ENCODE results near the gene ZNF254.
"Not testable (repeated sequence)": the region's sequence is repeated elsewhere in the genome, so short reads cannot be mapped to it uniquely, and the experiment has no call there.

The ZNF254 gene

DNA sequence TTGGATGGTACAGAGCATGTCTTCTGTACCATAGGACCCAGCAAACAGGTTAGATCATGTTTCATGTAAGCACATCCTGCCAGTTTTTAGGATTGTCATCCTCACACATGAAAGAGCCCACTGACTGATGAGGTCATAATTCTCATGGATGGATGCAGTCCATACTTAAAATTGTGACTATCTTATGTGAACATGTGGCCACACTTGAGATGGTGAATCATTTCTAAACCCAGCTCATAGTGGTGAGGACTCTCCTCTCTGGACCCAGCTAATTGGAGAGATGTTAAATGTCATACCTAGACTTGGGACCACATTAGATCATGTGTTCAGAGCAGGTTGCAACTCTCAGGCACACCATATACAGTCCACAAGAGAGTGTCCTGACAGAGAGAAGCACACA is 24.8 kb upstream of the ZNF254 start:
- no peaks in the 10 kb centered on the region for H3K27me3 Mint-ChIP-seq
- no peaks in the 10 kb centered on the region for H3K9me3 Mint-ChIP-seq (ENCODE audit: low read depth)
- no peak overlapping the region for H3K4me3 Mint-ChIP-seq
- peak overlapping the region; percentile 9 for H3K27ac Mint-ChIP-seq
- peaks cover 15% of the 10 kb centered on the region for H3K36me3 Mint-ChIP-seq
- H3K4me1 Mint-ChIP-seq (ENCODE audit: low read depth): no peaks in the 10 kb centered on the region

DNA sequence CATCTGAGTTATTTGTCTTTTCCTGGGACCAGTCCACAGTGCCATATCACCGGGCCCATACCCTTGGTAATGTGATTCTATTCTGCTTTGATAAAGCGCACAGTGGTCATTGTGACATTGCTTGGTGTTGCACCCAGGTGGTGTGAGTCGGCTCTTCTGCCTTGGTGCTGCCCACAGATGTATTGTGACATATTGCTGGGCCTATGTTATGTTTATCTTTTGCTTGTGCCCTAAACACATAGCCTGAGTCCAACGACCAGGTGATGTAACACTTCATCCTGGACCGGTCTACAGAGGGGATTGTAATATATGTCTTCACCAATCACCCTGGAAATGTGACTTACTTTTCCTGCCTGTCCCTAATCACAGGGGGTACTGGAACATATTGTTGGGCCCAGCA is 23.7 kb upstream of the ZNF254 start:
- H3K4me3 Mint-ChIP-seq: no peak overlapping the region
- no peaks in the 10 kb centered on the region for H3K9me3 Mint-ChIP-seq (ENCODE audit: low read depth)
- peaks cover 15% of the 10 kb centered on the region for H3K36me3 Mint-ChIP-seq
- no peaks in the 10 kb centered on the region for H3K27me3 Mint-ChIP-seq
- H3K4me1 Mint-ChIP-seq (ENCODE audit: low read depth): no peaks in the 10 kb centered on the region
- H3K27ac Mint-ChIP-seq: no peak overlapping the region

DNA sequence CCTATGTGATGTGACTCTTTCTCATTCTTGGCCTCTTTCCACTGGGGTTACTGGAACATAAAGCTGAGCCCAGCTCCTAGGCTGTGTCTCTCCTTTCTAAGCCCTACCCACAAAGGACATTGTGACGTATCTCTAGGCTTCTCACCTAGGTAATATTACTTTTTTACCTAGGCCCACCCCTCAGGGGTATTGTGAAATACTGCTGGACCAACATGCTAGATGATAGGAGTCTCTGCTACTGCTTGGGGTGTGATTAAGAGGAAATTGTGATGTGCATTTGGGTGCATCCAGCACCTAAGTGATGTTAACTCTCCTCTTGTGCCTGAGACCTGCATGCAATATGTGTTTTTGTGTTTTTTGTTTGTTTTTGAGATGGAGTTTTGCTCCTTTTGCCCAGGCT is 22.8 kb upstream of the ZNF254 start:
- Mint-ChIP-seq H3K4me1 (ENCODE audit: low read depth) (no peaks in the 10 kb centered on the region), H3K9me3 (ENCODE audit: low read depth) (no peaks in the 10 kb centered on the region), H3K27me3 (no peaks in the 10 kb centered on the region), H3K4me3 (no peak overlapping the region), H3K27ac (no peak overlapping the region), H3K36me3 (peaks cover 16% of the 10 kb centered on the region)

GRCh38 chr19:24065243-24065642 is 21.7 kb upstream of the ZNF254 start:
- peaks cover 20% of the 10 kb centered on the region for H3K36me3 Mint-ChIP-seq

DNA sequence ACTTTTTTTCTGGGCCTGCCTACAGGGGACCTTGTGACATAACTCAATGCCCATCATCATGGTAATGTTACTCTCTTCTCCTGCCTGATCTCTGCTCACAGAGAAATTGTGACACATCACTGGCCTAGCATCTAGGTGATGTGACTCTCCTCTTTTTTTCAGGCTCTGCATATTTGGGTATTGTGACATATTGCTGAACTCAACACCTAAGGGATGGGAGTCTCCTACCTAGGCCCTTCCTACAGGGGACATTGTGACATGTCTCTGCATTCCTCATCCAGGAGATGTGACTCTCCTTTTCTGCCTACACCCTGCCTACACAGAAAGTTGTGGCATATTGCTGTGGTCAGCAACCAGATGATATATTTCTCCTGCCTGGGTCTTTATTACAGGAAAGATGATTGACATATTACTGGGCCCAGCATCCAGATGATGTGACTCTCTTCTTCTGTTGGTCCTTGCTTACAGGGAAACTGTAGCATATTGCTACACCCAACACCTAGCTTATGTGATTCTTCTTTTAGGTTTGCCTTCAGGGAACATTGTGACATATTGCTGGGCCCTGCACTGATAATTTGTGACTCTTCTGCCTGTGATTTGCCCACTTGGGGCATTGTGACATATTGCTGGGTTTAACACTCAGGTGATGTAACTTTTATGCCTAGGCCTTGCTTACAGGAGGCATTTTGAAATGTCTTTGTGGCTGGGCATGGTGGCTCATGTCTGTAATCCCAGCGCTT is 21.0 kb upstream of the ZNF254 start:
- H3K27me3 Mint-ChIP-seq: no peaks in the 10 kb centered on the region
- H3K4me1 Mint-ChIP-seq (ENCODE audit: low read depth): no peaks in the 10 kb centered on the region
- H3K27ac Mint-ChIP-seq: no peak overlapping the region
- no peaks in the 10 kb centered on the region for H3K9me3 Mint-ChIP-seq (ENCODE audit: low read depth)
- H3K4me3 Mint-ChIP-seq: no peak overlapping the region
- peaks cover 20% of the 10 kb centered on the region for H3K36me3 Mint-ChIP-seq

More at GRCh38 chr19:24065243-24065642, 21.7 kb upstream of the ZNF254 start:
- Mint-ChIP-seq H3K9me3 (ENCODE audit: low read depth) (no peaks in the 10 kb centered on the region), H3K27ac (no peak overlapping the region), H3K27me3 (no peaks in the 10 kb centered on the region), H3K4me1 (ENCODE audit: low read depth) (no peaks in the 10 kb centered on the region), H3K4me3 (no peak overlapping the region)

GRCh38 chr19:24069905-24070657 is 16.9 kb upstream of the ZNF254 start:
- no peaks in the 10 kb centered on the region for H3K27me3 Mint-ChIP-seq
- peaks cover 41% of the 10 kb centered on the region for H3K36me3 Mint-ChIP-seq
- no peak overlapping the region for H3K27ac Mint-ChIP-seq
- peaks cover 1% of the 10 kb centered on the region for H3K4me1 Mint-ChIP-seq (ENCODE audit: low read depth)
- H3K9me3 Mint-ChIP-seq (ENCODE audit: low read depth): no peaks in the 10 kb centered on the region
- H3K4me3 Mint-ChIP-seq: no peak overlapping the region

DNA sequence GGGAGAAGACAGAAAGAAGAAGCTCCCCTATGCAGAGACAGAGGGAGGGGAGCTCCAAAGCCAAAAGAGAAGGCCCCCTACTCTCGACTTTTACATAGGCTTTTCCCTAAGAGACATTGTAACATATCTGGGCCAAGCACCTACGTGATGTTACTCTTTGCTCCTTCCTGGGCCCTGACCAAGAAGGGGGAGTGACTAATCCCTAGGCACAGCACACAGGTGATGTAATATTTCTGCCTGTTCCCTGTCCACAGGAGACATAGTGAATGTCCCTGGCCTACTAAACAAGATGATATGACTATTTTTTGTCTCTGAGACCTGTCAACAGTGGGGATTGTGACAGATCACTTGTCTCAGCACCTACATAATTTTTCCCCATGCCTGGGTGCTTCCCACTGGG is 15.9 kb upstream of the ZNF254 start:
- Mint-ChIP-seq H3K9me3 (ENCODE audit: low read depth) (no peaks in the 10 kb centered on the region), H3K4me3 (no peak overlapping the region), H3K36me3 (peaks cover 45% of the 10 kb centered on the region), H3K27ac (no peak overlapping the region), H3K27me3 (no peaks in the 10 kb centered on the region), H3K4me1 (ENCODE audit: low read depth) (peaks cover 1% of the 10 kb centered on the region)

DNA sequence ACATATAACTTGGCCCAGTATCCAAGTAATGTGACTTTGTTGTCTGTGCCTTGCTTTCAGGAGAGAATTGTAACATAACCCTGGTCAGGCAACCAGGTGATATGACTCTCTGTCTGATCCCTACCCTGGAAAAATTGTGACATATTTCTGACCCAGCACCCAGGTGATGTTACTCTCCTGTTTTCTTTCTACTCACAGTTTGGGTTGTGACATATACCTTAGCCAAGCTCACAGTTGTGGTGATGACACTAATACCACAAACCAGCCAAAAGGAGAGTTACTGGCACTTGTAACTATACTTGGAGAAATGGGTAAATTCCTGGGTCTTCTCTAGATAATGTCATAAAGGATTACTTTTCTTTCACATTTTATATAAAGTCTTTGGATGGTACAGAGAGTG is 14.3 kb upstream of the ZNF254 start:
- Mint-ChIP-seq H3K27me3 (no peaks in the 10 kb centered on the region), H3K9me3 (ENCODE audit: low read depth) (no peaks in the 10 kb centered on the region), H3K27ac (no peak overlapping the region), H3K4me3 (no peak overlapping the region), H3K36me3 (peaks cover 50% of the 10 kb centered on the region), H3K4me1 (ENCODE audit: low read depth) (peaks cover 1% of the 10 kb centered on the region)

- no peak overlapping the region for H3K27ac Mint-ChIP-seq
- no peaks in the 10 kb centered on the region for H3K27me3 Mint-ChIP-seq
- H3K4me3 Mint-ChIP-seq: no peak overlapping the region
- H3K9me3 Mint-ChIP-seq (ENCODE audit: low read depth): no peaks in the 10 kb centered on the region
- H3K36me3 Mint-ChIP-seq: peaks cover 46% of the 10 kb centered on the region
- H3K4me1 Mint-ChIP-seq (ENCODE audit: low read depth): peaks cover 1% of the 10 kb centered on the region
These were observed 13.2 kb upstream of the ZNF254 start for GRCh38 chr19:24073807-24074206.

DNA sequence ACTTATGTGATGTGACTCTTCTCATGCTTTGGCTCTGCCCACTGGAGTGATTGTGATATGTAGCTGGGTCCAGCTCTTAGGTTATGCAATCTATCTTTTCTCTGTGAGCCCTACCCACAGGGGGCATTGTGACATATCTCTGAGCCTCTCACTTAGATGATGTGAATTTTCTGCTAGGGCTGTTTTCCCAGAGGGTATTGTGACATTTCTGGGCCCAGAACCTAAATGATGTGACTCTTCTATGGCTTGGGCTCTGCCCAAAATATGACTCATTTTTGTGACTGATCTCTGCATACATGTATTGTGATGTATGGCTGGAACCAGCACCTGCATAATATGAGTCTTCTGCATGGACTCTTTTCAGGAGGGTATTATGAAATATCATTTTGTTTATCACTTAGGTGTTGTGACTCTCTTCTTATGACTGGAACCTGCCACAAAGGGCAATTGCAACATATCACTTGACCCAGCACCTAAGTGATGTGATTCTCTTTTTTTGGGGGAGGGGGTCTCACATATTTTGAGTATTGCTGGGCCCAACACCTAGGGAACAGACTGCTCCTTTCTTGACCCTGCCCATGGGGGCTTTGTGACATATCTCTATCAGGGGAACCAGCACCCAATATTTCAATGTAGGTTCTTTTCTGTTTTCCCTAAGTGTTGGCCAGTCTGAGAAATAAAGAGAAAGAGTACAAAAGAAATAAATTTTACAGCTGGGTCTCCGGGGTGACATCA is 12.1 kb upstream of the ZNF254 start:
- no peaks in the 10 kb centered on the region for H3K27me3 Mint-ChIP-seq
- H3K27ac Mint-ChIP-seq: peak overlapping the region; percentile 28
- H3K4me3 Mint-ChIP-seq: no peak overlapping the region
- H3K36me3 Mint-ChIP-seq: peaks cover 50% of the 10 kb centered on the region
- no peaks in the 10 kb centered on the region for H3K9me3 Mint-ChIP-seq (ENCODE audit: low read depth)
- peaks cover 1% of the 10 kb centered on the region for H3K4me1 Mint-ChIP-seq (ENCODE audit: low read depth)

GRCh38 chr19:24075530-24075929 is 11.5 kb upstream of the ZNF254 start:
- not testable (repeated sequence) for H3K27me3 Mint-ChIP-seq; H3K9me3 Mint-ChIP-seq (ENCODE audit: low read depth); H3K4me3 Mint-ChIP-seq; H3K4me1 Mint-ChIP-seq (ENCODE audit: low read depth); H3K27ac Mint-ChIP-seq
- H3K36me3 Mint-ChIP-seq: peaks cover 46% of the 10 kb centered on the region

- no peak overlapping the region for H3K27ac Mint-ChIP-seq
- no peaks in the 10 kb centered on the region for H3K27me3 Mint-ChIP-seq
- peaks cover 38% of the 10 kb centered on the region for H3K36me3 Mint-ChIP-seq
- no peaks in the 10 kb centered on the region for H3K9me3 Mint-ChIP-seq (ENCODE audit: low read depth)
- no peak overlapping the region for H3K4me3 Mint-ChIP-seq
- H3K4me1 Mint-ChIP-seq (ENCODE audit: low read depth): peaks cover 1% of the 10 kb centered on the region
These were observed 8.3 kb upstream of the ZNF254 start for GRCh38 chr19:24078680-24079079.

DNA sequence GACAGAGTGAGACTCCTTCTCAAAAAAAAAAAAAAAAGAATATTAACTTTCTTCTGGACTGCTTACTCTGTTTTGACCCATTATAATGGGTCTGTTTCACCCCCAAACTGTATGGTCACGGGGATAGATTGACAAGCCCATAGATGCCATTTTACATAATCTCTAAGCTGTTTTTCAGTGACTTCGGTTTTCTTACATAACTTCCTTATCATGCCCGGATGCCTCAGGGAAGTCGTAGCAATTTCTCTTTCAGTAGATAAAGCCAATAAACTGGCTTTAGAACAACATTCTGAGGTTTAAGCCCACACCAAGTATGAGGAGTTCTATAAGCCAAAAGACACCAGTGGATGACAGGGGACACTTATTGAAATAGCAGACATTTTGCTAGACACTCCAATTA is 5.9 kb upstream of the ZNF254 start:
- H3K27me3 Mint-ChIP-seq: no peaks in the 10 kb centered on the region
- no peaks in the 10 kb centered on the region for H3K4me1 Mint-ChIP-seq (ENCODE audit: low read depth)
- H3K4me3 Mint-ChIP-seq: no peak overlapping the region
- peaks cover 17% of the 10 kb centered on the region for H3K36me3 Mint-ChIP-seq
- no peaks in the 10 kb centered on the region for H3K9me3 Mint-ChIP-seq (ENCODE audit: low read depth)
- H3K27ac Mint-ChIP-seq: no peak overlapping the region

GRCh38 chr19:24098359-24098758 is 11.4 kb downstream of the ZNF254 start:
- H3K27ac Mint-ChIP-seq: no peak overlapping the region
- peaks cover 19% of the 10 kb centered on the region for H3K9me3 Mint-ChIP-seq (ENCODE audit: low read depth)
- H3K27me3 Mint-ChIP-seq: no peaks in the 10 kb centered on the region
- no peak overlapping the region for H3K4me3 Mint-ChIP-seq
- H3K36me3 Mint-ChIP-seq: peaks cover 42% of the 10 kb centered on the region
- peaks cover 32% of the 10 kb centered on the region for H3K4me1 Mint-ChIP-seq (ENCODE audit: low read depth)

DNA sequence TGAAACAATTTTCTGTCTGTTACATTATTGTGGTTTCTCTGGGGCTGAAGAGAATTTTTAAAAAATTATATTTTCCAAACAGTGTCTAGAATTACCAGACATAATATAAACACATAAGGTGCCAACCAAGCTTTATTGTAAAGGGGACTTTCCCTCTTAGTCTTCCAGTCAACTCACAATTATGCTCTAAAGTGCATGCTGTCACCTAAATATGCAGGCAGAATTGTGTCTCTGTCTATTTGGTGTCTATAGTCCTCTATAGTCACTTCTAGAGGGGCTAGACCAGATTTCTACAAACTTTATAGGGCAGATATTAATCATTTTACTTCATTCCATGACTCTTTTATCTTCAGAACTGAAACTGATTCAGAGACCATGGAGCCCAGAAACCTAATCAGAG is 12.8 kb downstream of the ZNF254 start:
- H3K4me3 Mint-ChIP-seq: no peak overlapping the region
- peaks cover 29% of the 10 kb centered on the region for H3K4me1 Mint-ChIP-seq (ENCODE audit: low read depth)
- H3K27me3 Mint-ChIP-seq: no peaks in the 10 kb centered on the region
- H3K9me3 Mint-ChIP-seq (ENCODE audit: low read depth): peaks cover 18% of the 10 kb centered on the region
- peaks cover 46% of the 10 kb centered on the region for H3K36me3 Mint-ChIP-seq
- H3K27ac Mint-ChIP-seq: no peak overlapping the region

Data from activated naive CD8-positive, alpha-beta T cell (primary cell).